HepG2 (cell line): ENCODE measurements around the gene PCBD2. TPM values are rescaled to one million over a fixed set of nuclear protein-coding genes. Genes with fewer than 3 reads are reported as not detected.

ENCODE experiments used
- ASH2L ChIP-seq: fragments of 300-600, 200-600 bp; sonication (generic); IDR thresholded peaks from 2 replicates; pipeline ENCODE4 v1.7.0; 2017; ENCODE audit warnings: low read depth, mild to moderate bottlenecking, moderate library complexity, mixed read lengths, low read length; ENCODE audit not compliant: insufficient read length
- BCL6 ChIP-seq: IDR thresholded peaks from 2 replicates; pipeline ENCODE4 v1.6.1; 2016; ENCODE audit warnings: missing genetic modification reagents, missing compliant biosample characterization
- CEBPB ChIP-seq: IDR thresholded peaks from 2 replicates; pipeline ENCODE4 v1.6.1; 2011; ENCODE audit warnings: low read depth, low read length, improper control_type of control experiment, borderline replicate concordance
- CHCHD3 ChIP-seq: sonication (generic); formaldehyde crosslinking; IDR thresholded peaks from 2 replicates; pipeline ENCODE4 v1.8.0; 2022; ENCODE audit warnings: mild to moderate bottlenecking, missing genetic modification reagents, moderate library complexity
- FOXA3 ChIP-seq: IDR thresholded peaks from 2 replicates; pipeline ENCODE4 v1.6.1; 2016; ENCODE audit warnings: missing genetic modification reagents, missing compliant biosample characterization
- IKZF5 ChIP-seq: IDR thresholded peaks from 2 replicates; pipeline ENCODE4 v1.6.1; 2018; ENCODE audit warnings: missing genetic modification reagents, mild to moderate bottlenecking, missing compliant biosample characterization
- JUNB ChIP-seq: sonication (generic); formaldehyde crosslinking; IDR thresholded peaks from 2 replicates; pipeline ENCODE4 v1.8.0; 2022; ENCODE audit warnings: missing genetic modification reagents, mild to moderate bottlenecking, borderline replicate concordance
- KLF6 ChIP-seq: IDR thresholded peaks from 2 replicates; pipeline ENCODE4 v1.8.0; 2016; ENCODE audit warnings: missing biosample characterization, missing genetic modification reagents
- MIER3 ChIP-seq: IDR thresholded peaks from 2 replicates; pipeline ENCODE4 v1.6.1; 2016; ENCODE audit warnings: missing compliant biosample characterization, borderline replicate concordance
- NFKBIZ ChIP-seq: IDR thresholded peaks from 2 replicates; pipeline ENCODE4 v1.6.1; 2018; ENCODE audit warnings: missing genetic modification reagents, missing compliant biosample characterization
- NR2F2 ChIP-seq: IDR thresholded peaks from 2 replicates; pipeline ENCODE4 v1.6.1; 2012; ENCODE audit warnings: low read depth, inconsistent platforms, borderline replicate concordance
- NR2F6 ChIP-seq, 2 experiments: IDR thresholded peaks; 2 replicates each; pipeline ENCODE4 v1.6.1; 2016; ENCODE audit warnings: antibody characterized with exemption in 1 of 2, mild to moderate bottlenecking in 1 of 2
- PAXIP1 ChIP-seq: sonication (generic); formaldehyde crosslinking; conservative IDR thresholded peaks from 2 replicates; pipeline ENCODE4 v1.4.0; 2020; ENCODE audit warnings: mild to moderate bottlenecking, missing genetic modification reagents, moderate library complexity
- PHF20 ChIP-seq: sonication (generic); formaldehyde crosslinking; IDR thresholded peaks from 2 replicates; pipeline ENCODE4 v1.5.0; 2020; ENCODE audit warnings: mild to moderate bottlenecking, missing genetic modification reagents
- POLR2G ChIP-seq: fragments of 200-400 bp; formaldehyde crosslinking; IDR thresholded peaks from 2 replicates; pipeline ENCODE4 v1.6.1; 2018; ENCODE audit warnings: mild to moderate bottlenecking, low read depth, low read length, moderate library complexity
- SATB2 ChIP-seq: sonication (generic); formaldehyde crosslinking; IDR thresholded peaks from 2 replicates; pipeline ENCODE4 v1.5.0; 2020; ENCODE audit warnings: missing genetic modification reagents
- SKI ChIP-seq: fragments of 450-650 bp; IDR thresholded peaks from one replicate; pipeline ENCODE4 v1.6.1; 2018; ENCODE audit warnings: mild to moderate bottlenecking; ENCODE audit not compliant: partially characterized antibody
- SOX5 ChIP-seq: IDR thresholded peaks from 2 replicates; pipeline ENCODE4 v1.6.1; 2016; ENCODE audit warnings: borderline replicate concordance
- SRSF4 ChIP-seq: fragments of 200-400 bp; formaldehyde crosslinking; IDR thresholded peaks from one replicate; pipeline ENCODE4 v1.6.1; 2018; ENCODE audit warnings: mild to moderate bottlenecking, low read depth, low read length, moderate library complexity; ENCODE audit not compliant: poor library complexity, severe bottlenecking
- SYNCRIP ChIP-seq: fragments of 200-400 bp; formaldehyde crosslinking; IDR thresholded peaks from 2 replicates; pipeline ENCODE4 v1.6.1; 2018; ENCODE audit warnings: mild to moderate bottlenecking, low read depth, low read length; ENCODE audit not compliant: insufficient read depth
- ZNF124 ChIP-seq: sonication (generic); formaldehyde crosslinking; IDR thresholded peaks from 2 replicates; pipeline ENCODE4 v1.4.0; 2020; ENCODE audit warnings: missing genetic modification reagents
- ZNF205 ChIP-seq: IDR thresholded peaks from 2 replicates; pipeline ENCODE4 v1.6.1; 2018; ENCODE audit warnings: missing biosample characterization, missing genetic modification reagents
- ZNF224 ChIP-seq: sonication (generic); formaldehyde crosslinking; IDR thresholded peaks from 2 replicates; pipeline ENCODE4 v1.5.0; 2020; ENCODE audit warnings: mild to moderate bottlenecking, missing genetic modification reagents
- ZNF616 ChIP-seq: sonication (generic); formaldehyde crosslinking; IDR thresholded peaks from 2 replicates; pipeline ENCODE4 v1.5.0; 2020; ENCODE audit warnings: low read depth, mild to moderate bottlenecking, missing genetic modification reagents
- ZNF772 ChIP-seq: sonication (generic); formaldehyde crosslinking; IDR thresholded peaks from 2 replicates; pipeline ENCODE4 v1.5.0; 2020; ENCODE audit warnings: mild to moderate bottlenecking, missing genetic modification reagents
- polyA plus RNA-seq, 8 experiments: library from polyadenylated mRNA; depleted of rRNA in 3 of 8; stranded (reverse) in 7 of 8; unstranded in 1 of 8; fragments of >200 nt; fragmentation: Illumina TruSeq in 4 of 8; extraction: Trizol in 4 of 8; gene quantifications; 2 replicates each; pipeline versions ENCODE4 v1.2.1 to v1.2.3, GENCODE V29; 2011 to 2016; ENCODE audit warnings: low read depth in 4 of 8, missing spikeins in 1 of 8, mixed read lengths in 1 of 8; ENCODE audit not compliant: insufficient read depth in 1 of 8
- total RNA-seq, 5 experiments: library from RNA; depleted of rRNA; stranded (reverse); fragments of >200 nt; fragmentation: Illumina TruSeq; extraction: Trizol; gene quantifications; 2 replicates each; pipeline ENCODE4 v1.2.3, GENCODE V29; 2016; ENCODE audit warnings: low read depth in 1 of 5
- TF ChIP-seq, protein P1 (sequence below): sonication (generic); formaldehyde crosslinking; IDR thresholded peaks from 2 replicates; pipeline ENCODE4 v1.5.1; 2020; ENCODE audit warnings: missing genetic modification reagents, mild to moderate bottlenecking, borderline replicate concordance

Gene PCBD2
- total and polyA plus RNA-seq, 2 of the 13 experiments (the other 11 are each of a cell fraction or from before 2014, with no cell fraction given) = 5.5 to 12.0 TPM

GRCh38 chr5:134958755-134959154 lies 53.8 kb downstream of the PCBD2 start (continued):
- TF ChIP-seq SYNCRIP (no peak), CEBPB (no peak), PHF20 (no peak), IKZF5 (CRISPR knock-in tag) (no peak), JUNB (no peak), NFKBIZ (CRISPR knock-in tag) (no peak), ASH2L (no peak), SATB2 (CRISPR knock-in tag) (no peak), SKI (no peak), NR2F2 (peak; percentile 82), ZNF124 (no peak), ZNF772 (CRISPR knock-in tag) (peak; percentile 31; the same call in 1 of the 2 replicates), NR2F6 (IDR thresholded peaks at IDR 0.05) (peak; percentile 89), NR2F6 (CRISPR knock-in tag; IDR thresholded peaks at IDR 0.05) (peak; percentile 75), FOXA3 (CRISPR knock-in tag) (peak; percentile 51), ZNF616 (no peak), KLF6 (no peak), POLR2G (no peak), PAXIP1 (CRISPR knock-in tag) (peak; percentile 52), SOX5 (CRISPR knock-in tag) (peak; percentile 55; the same call in 1 of the 2 replicates), MIER3 (CRISPR knock-in tag) (0 out of 2 replicates have a peak, but pooled peaks have one; percentile 42), SRSF4 (no peak), BCL6 (CRISPR knock-in tag) (peak; percentile 64; the same call in 1 of the 2 replicates), CHCHD3 (CRISPR knock-in tag) (no peak), ZNF224 (no peak), ZNF205 (no peak)
- TF ChIP-seq, protein P1, sequence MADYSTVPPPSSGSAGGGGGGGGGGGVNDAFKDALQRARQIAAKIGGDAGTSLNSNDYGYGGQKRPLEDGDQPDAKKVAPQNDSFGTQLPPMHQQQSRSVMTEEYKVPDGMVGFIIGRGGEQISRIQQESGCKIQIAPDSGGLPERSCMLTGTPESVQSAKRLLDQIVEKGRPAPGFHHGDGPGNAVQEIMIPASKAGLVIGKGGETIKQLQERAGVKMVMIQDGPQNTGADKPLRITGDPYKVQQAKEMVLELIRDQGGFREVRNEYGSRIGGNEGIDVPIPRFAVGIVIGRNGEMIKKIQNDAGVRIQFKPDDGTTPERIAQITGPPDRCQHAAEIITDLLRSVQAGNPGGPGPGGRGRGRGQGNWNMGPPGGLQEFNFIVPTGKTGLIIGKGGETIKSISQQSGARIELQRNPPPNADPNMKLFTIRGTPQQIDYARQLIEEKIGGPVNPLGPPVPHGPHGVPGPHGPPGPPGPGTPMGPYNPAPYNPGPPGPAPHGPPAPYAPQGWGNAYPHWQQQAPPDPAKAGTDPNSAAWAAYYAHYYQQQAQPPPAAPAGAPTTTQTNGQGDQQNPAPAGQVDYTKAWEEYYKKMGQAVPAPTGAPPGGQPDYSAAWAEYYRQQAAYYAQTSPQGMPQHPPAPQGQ (CRISPR knock-in tag) = no peak
